HUES48 (cell line): ENCODE results near the gene RET.
"Not testable (repeated sequence)": the region's sequence is repeated elsewhere in the genome, so short reads cannot be mapped to it uniquely, and the experiment has no call there.

ENCODE experiments used
- H3K27ac ChIP-seq: one replicate; pipeline ENCODE4 v1.7.0; 2013; ENCODE audit warnings: low read depth, low read length, inconsistent platforms
- H3K27me3 ChIP-seq: 2 replicates; pipeline ENCODE4 v1.6.1; 2013; ENCODE audit warnings: mild to moderate bottlenecking, low read length; ENCODE audit not compliant: control insufficient read depth, insufficient read depth
- H3K36me3 ChIP-seq: 2 replicates; pipeline ENCODE4 v1.6.1; 2013; ENCODE audit warnings: low read length; ENCODE audit not compliant: control insufficient read depth, insufficient read depth
- H3K4me1 ChIP-seq: 2 replicates; pipeline ENCODE4 v1.6.1; 2013; ENCODE audit warnings: mild to moderate bottlenecking, low read length; ENCODE audit not compliant: control insufficient read depth, insufficient read depth
- H3K4me3 ChIP-seq: 2 replicates; pipeline ENCODE4 v1.5.1; 2013; ENCODE audit warnings: mild to moderate bottlenecking, low read depth, low read length
- H3K9ac ChIP-seq: 2 replicates; pipeline ENCODE4 v1.6.1; 2013; ENCODE audit warnings: mild to moderate bottlenecking, low read depth, low read length, moderate library complexity
- H3K9me3 ChIP-seq: 2 replicates; pipeline ENCODE4 v1.6.1; 2013; ENCODE audit warnings: low read length; ENCODE audit not compliant: control insufficient read depth, insufficient read depth

RET gene

DNA sequence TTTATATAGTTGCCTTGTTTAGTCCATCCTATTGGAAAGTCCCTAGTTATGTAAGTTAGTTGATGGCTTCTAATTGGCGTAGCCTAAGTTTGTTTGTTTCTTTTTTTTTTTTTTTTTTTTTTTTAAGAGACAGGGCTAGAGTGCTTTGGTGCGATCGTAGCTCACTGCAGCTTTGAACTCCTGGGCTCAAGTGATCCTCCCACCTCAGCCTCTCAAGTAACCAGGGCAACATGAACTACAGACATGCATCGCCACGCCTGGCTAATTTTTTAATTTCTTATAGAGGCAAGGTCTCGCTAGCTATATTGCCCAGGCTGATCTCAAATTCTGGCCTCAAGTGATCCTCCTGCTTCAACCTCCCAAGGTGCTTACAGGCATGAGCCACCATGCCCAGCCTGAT lies 68.4 kb downstream of the RET start:
- H3K27ac ChIP-seq: no peak overlapping the region
- no peak overlapping the region for H3K4me3 ChIP-seq
- no peaks in the 10 kb centered on the region for H3K27me3 ChIP-seq
- no peaks in the 10 kb centered on the region for H3K9me3 ChIP-seq
- no peak overlapping the region for H3K9ac ChIP-seq
- H3K36me3 ChIP-seq: no peaks in the 10 kb centered on the region
- peaks cover 21% of the 10 kb centered on the region for H3K4me1 ChIP-seq

GRCh38 chr10:43145936-43146335 lies 69.1 kb downstream of the RET start:
- H3K4me1 ChIP-seq: peaks cover 24% of the 10 kb centered on the region
- H3K9ac ChIP-seq, H3K27ac ChIP-seq, H3K9me3 ChIP-seq, H3K4me3 ChIP-seq, H3K36me3 ChIP-seq, H3K27me3 ChIP-seq: not testable (repeated sequence)

DNA sequence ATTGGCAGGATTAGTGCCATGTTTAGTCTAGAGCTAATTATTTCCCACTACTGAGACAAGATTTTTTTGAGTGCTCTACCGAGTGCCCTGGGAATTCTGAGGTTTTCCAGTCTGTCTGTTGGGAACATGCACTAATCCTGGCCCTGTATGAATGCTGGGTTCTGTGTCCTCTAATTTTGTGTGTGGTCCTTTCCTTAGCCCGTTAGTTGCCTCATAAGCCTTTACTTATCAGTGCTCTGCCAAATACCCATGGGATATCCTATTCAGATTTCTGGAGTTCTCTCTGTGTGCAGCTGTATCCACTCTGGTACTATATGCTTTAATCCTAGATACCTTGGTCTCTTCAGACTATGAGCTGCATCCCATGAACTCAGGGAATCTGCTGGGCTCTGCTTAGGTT lies 74.5 kb downstream of the RET start:
- H3K4me1 ChIP-seq: peaks cover 11% of the 10 kb centered on the region
- H3K27me3 ChIP-seq: no peaks in the 10 kb centered on the region
- H3K9ac ChIP-seq: no peak overlapping the region
- H3K27ac ChIP-seq: no peak overlapping the region
- H3K9me3 ChIP-seq: no peaks in the 10 kb centered on the region
- no peaks in the 10 kb centered on the region for H3K36me3 ChIP-seq
- H3K4me3 ChIP-seq: no peak overlapping the region

DNA sequence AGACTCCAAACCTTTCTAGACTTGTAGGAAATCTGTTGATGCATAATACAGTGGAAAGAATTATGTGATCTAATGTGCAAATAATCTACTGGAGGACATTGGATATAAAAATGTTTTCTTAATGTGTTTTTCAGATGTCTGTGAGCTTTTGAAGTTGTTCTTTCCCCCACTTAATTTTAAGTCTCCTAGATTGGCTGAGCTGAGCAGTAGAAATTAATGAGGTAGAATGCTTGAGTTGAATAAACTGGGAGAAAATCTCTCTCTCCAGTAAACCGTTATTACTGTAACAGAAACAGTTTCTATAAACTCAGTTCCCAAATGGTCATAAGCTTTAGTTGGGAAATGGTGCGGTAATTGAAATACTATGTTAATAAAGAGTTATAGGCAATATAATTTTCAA lies 77.0 kb downstream of the RET start:
- no peaks in the 10 kb centered on the region for H3K9me3 ChIP-seq
- peaks cover 11% of the 10 kb centered on the region for H3K4me1 ChIP-seq
- no peaks in the 10 kb centered on the region for H3K36me3 ChIP-seq
- no peak overlapping the region for H3K4me3 ChIP-seq
- H3K27ac ChIP-seq: no peak overlapping the region
- no peaks in the 10 kb centered on the region for H3K27me3 ChIP-seq
- H3K9ac ChIP-seq: no peak overlapping the region

- Histone ChIP-seq H3K4me1 (peaks cover 10% of the 10 kb centered on the region), H3K9me3 (no peaks in the 10 kb centered on the region), H3K27ac (no peak overlapping the region), H3K9ac (no peak overlapping the region), H3K4me3 (no peak overlapping the region), H3K27me3 (no peaks in the 10 kb centered on the region), H3K36me3 (no peaks in the 10 kb centered on the region)
Observed at GRCh38 chr10:43155221-43155620, 78.4 kb downstream of the RET start.

DNA sequence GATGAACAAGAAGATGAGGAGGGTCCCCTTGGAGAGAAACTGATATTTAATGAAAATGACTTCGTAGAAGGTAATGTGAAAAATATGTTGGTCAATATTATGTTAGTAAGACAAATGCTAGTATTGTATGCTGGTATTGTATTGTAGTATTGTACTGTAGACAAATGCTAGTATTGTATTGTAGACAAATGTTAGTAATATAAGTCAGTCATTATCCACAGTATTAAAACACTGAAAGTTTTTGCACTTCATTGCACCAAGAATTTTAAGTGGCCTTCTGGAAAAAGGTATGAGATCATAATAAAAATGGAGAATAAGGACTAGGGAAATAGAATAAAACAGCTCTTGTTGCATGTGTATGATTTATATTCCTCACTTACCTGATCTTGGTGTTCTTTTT lies 78.9 kb downstream of the RET start:
- H3K9ac ChIP-seq: no peak overlapping the region
- no peaks in the 10 kb centered on the region for H3K27me3 ChIP-seq
- peaks cover 6% of the 10 kb centered on the region for H3K4me1 ChIP-seq
- no peak overlapping the region for H3K4me3 ChIP-seq
- no peaks in the 10 kb centered on the region for H3K9me3 ChIP-seq
- no peak overlapping the region for H3K27ac ChIP-seq
- 0 out of 2 replicates have a peak, but pooled peaks cover under 1% of the 10 kb centered on the region for H3K36me3 ChIP-seq

DNA sequence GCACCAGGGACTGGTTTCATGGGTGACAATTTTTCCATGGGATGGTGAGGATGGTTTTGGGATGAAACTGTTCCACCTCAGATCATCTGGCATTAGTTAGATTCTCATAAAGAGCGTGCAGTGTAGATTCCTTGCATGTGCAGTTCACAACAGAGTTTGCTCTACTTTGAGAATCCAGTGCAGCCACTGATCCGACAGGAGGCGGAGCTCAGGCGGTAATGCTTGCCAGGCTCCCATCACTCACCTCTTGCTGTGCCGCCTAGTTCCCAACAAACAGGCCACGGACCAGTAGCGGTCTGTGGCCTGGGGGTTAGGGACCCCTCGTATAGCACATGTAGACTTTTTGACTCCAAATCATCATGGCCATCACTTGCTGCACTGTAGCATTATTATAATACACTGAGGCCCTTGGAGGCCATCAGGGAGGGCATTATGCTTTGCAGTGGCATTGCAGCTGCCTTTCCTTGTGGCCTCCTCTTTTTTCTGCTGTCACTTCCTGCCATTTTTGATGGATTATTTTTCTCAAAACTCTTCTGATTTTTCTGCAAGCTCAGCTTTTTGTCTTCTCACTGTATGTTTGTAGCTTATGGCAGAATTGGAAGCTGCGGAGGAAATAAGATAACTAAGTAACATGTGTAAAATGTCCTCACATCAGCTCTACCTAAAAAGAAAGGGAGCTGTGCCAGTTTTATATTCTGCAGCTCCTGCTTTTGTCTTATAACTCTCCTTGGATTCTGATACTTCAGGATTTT lies 79.9 kb downstream of the RET start:
- H3K27ac ChIP-seq: no peak overlapping the region
- peaks cover 2% of the 10 kb centered on the region for H3K4me1 ChIP-seq
- peaks cover 8% of the 10 kb centered on the region; the same call in 1 of the 2 replicates for H3K36me3 ChIP-seq
- no peak overlapping the region for H3K4me3 ChIP-seq
- H3K9me3 ChIP-seq: no peaks in the 10 kb centered on the region
- no peak overlapping the region for H3K9ac ChIP-seq
- no peaks in the 10 kb centered on the region for H3K27me3 ChIP-seq

GRCh38 chr10:43158636-43159035 lies 81.8 kb downstream of the RET start:
- Histone ChIP-seq H3K9me3 (no peaks in the 10 kb centered on the region), H3K9ac (no peak overlapping the region), H3K4me1 (no peaks in the 10 kb centered on the region), H3K27ac (no peak overlapping the region), H3K27me3 (no peaks in the 10 kb centered on the region), H3K4me3 (no peak overlapping the region), H3K36me3 (peaks cover 11% of the 10 kb centered on the region; the same call in 1 of the 2 replicates)

DNA sequence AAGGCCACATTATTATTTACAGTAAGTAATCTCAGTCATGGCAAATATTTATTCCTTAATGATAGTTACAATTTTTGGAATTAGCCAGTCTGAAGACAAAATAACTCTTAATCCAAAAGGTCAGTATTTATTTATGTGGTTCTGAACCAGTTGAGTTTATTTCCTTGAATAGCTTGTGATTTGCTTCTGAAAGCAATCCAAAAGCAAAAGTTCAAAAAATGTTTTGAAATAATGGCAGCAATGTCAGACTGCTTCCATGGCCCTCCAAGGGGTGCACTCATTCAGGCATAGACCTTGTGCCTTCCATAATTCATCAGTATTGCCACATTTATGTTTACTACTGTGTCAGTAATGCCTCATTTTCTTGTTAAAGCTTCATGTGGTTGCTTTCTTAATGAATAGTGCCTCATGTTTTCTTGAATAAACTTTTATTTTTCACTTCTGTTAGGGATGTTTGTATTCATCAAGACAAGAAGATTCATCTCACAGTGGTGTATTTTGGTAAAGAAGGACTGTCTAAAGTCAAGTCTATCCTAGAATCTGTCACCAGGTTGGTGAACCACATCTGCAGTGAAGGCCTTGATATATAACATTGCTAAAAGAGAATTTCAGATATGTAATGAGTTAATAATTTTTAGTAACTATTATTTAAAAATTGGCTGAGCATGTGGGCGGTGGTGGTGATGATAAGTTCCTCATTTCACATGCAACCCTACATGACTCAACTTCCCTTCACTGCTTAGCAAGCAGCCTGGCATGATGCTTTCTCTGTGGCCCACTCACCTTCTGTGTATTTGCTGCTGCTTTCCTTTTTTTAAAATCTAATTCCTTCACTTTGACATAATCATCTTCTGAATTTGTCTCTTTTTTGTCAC lies 83.4 kb downstream of the RET start:
- Histone ChIP-seq H3K27ac (no peak overlapping the region), H3K9ac (no peak overlapping the region), H3K4me1 (no peaks in the 10 kb centered on the region)

DNA sequence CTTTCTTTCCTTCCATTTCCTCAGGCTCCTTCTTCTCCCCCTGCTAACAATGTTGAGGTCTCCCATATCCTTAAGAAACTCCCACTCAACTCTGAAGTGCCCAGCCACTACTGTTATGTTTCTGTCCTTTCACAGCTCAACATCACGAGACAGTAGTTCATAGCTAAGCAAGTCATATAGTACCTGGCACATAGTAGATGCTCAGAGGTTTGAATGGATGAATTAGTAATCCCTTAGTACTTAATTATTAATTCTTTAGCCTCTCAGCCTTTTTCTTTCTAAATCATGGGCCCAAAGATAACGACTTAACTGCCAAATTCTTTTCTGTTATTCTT lies 84.0 kb downstream of the RET start:
- Histone ChIP-seq H3K9ac (no peak overlapping the region), H3K4me3 (no peak overlapping the region)

More for the DNA sequence above, 83.4 kb downstream of the RET start:
- Histone ChIP-seq H3K9me3 (no peaks in the 10 kb centered on the region), H3K27me3 (no peaks in the 10 kb centered on the region), H3K4me3 (no peak overlapping the region), H3K36me3 (peaks cover 11% of the 10 kb centered on the region; the same call in 1 of the 2 replicates)

GRCh38 chr10:43162604-43163003 lies 85.7 kb downstream of the RET start:
- Histone ChIP-seq H3K27me3 (no peaks in the 10 kb centered on the region), H3K36me3 (peaks cover 15% of the 10 kb centered on the region; the same call in 1 of the 2 replicates), H3K27ac (no peak overlapping the region), H3K9me3 (no peaks in the 10 kb centered on the region), H3K4me3 (no peak overlapping the region), H3K4me1 (no peaks in the 10 kb centered on the region), H3K9ac (no peak overlapping the region)

More for the DNA sequence above, 84.0 kb downstream of the RET start:
- Histone ChIP-seq H3K27ac (no peak overlapping the region), H3K27me3 (no peaks in the 10 kb centered on the region), H3K36me3 (peaks cover 11% of the 10 kb centered on the region; the same call in 1 of the 2 replicates), H3K4me1 (no peaks in the 10 kb centered on the region), H3K9me3 (no peaks in the 10 kb centered on the region)
